ENCODE measurements around the gene TH.

Gene TH

GRCh38 chr11:2208691-2209369 is 37.2 kb upstream of the TH start:
- no peak for DNase-seq

- no peak for DNase-seq
These were observed 36.4 kb upstream of the TH start for GRCh38 chr11:2207773-2208621.

GRCh38 chr11:2207212-2207611 is 35.6 kb upstream of the TH start:
- DNase-seq, result no peak

- no peak for DNase-seq
These were observed 34.5 kb upstream of the TH start for GRCh38 chr11:2205981-2206690.

- DNase-seq, result no peak
These were observed 33.7 kb upstream of the TH start for GRCh38 chr11:2205214-2205720.

- DNase-seq, result no peak
These were observed 33.0 kb upstream of the TH start for GRCh38 chr11:2204361-2205213.

GRCh38 chr11:2203440-2204259 is 32.0 kb upstream of the TH start:
- no peak for DNase-seq

- no peak for DNase-seq
These were observed 31.4 kb upstream of the TH start for GRCh38 chr11:2202900-2203439.

GRCh38 chr11:2202071-2202899 is 30.7 kb upstream of the TH start:
- DNase-seq, result no peak

GRCh38 chr11:2201542-2201941 is 29.9 kb upstream of the TH start:
- no peak for DNase-seq

- no peak for DNase-seq
These were observed 29.4 kb upstream of the TH start for GRCh38 chr11:2200957-2201519.

GRCh38 chr11:2200536-2200935 is 28.9 kb upstream of the TH start:
- no peak for DNase-seq

- DNase-seq, result no peak
These were observed 28.1 kb upstream of the TH start for GRCh38 chr11:2199466-2200341.

GRCh38 chr11:2198621-2199365 is 27.2 kb upstream of the TH start:
- DNase-seq, result no peak

GRCh38 chr11:2197771-2198520 is 26.3 kb upstream of the TH start:
- no peak for DNase-seq

GRCh38 chr11:2196970-2197770 is 25.6 kb upstream of the TH start:
- no peak for DNase-seq

- no peak for DNase-seq
These were observed 24.1 kb upstream of the TH start for GRCh38 chr11:2195756-2196088.
